Measurements from ENCODE around the gene FBF1.

Gene FBF1

GRCh38 chr17:75913537-75914210, 27.2 kb downstream of the FBF1 start:
- TF ChIP-seq TAF1 (IDR thresholded peaks at IDR 0.05; ENCODE audit: borderline replicate concordance, insufficient read depth, low read length) (no peak), FOXP2 (optimal IDR thresholded peaks at IDR 0.05; ENCODE audit: borderline replicate concordance, extremely low read depth, extremely low read length, insufficient read depth) (no peak), SIN3A (IDR thresholded peaks at IDR 0.05; ENCODE audit: borderline replicate concordance, insufficient read depth, low read length) (no peak), REST (IDR thresholded peaks at IDR 0.05; ENCODE audit: insufficient read depth in 1 of 2, low read depth in 2 of 2, low read length in 2 of 2) (no peak), POLR2AphosphoS5 (IDR thresholded peaks at IDR 0.05; ENCODE audit: low read depth, low read length) (no peak)

- TF ChIP-seq TAF1 (IDR thresholded peaks at IDR 0.05; ENCODE audit: borderline replicate concordance, insufficient read depth, low read length) (no peak), REST (IDR thresholded peaks at IDR 0.05; ENCODE audit: insufficient read depth in 1 of 2, low read depth in 2 of 2, low read length in 2 of 2) (no peak), FOXP2 (optimal IDR thresholded peaks at IDR 0.05; ENCODE audit: borderline replicate concordance, extremely low read depth, extremely low read length, insufficient read depth) (no peak), POLR2AphosphoS5 (IDR thresholded peaks at IDR 0.05; ENCODE audit: low read depth, low read length) (no peak), SIN3A (IDR thresholded peaks at IDR 0.05; ENCODE audit: borderline replicate concordance, insufficient read depth, low read length) (no peak)
Measured at GRCh38 chr17:75910699-75911098, 30.1 kb downstream of the FBF1 start.

- TF ChIP-seq FOXP2 (optimal IDR thresholded peaks at IDR 0.05; ENCODE audit: borderline replicate concordance, extremely low read depth, extremely low read length, insufficient read depth) (no peak), REST (IDR thresholded peaks at IDR 0.05; ENCODE audit: insufficient read depth in 1 of 2, low read depth in 2 of 2, low read length in 2 of 2) (no peak), TAF1 (IDR thresholded peaks at IDR 0.05; ENCODE audit: borderline replicate concordance, insufficient read depth, low read length) (no peak), POLR2AphosphoS5 (IDR thresholded peaks at IDR 0.05; ENCODE audit: low read depth, low read length) (no peak), SIN3A (IDR thresholded peaks at IDR 0.05; ENCODE audit: borderline replicate concordance, insufficient read depth, low read length) (no peak)
Measured at GRCh38 chr17:75909812-75910274, 31.0 kb downstream of the FBF1 start.

GRCh38 chr17:75909051-75909811, 31.6 kb downstream of the FBF1 start:
- TF ChIP-seq TAF1 (IDR thresholded peaks at IDR 0.05; ENCODE audit: borderline replicate concordance, insufficient read depth, low read length) (no peak), POLR2AphosphoS5 (IDR thresholded peaks at IDR 0.05; ENCODE audit: low read depth, low read length) (no peak), FOXP2 (optimal IDR thresholded peaks at IDR 0.05; ENCODE audit: borderline replicate concordance, extremely low read depth, extremely low read length, insufficient read depth) (no peak), REST (IDR thresholded peaks at IDR 0.05; ENCODE audit: insufficient read depth in 1 of 2, low read depth in 2 of 2, low read length in 2 of 2) (no peak), SIN3A (IDR thresholded peaks at IDR 0.05; ENCODE audit: borderline replicate concordance, insufficient read depth, low read length) (no peak)

Data from PFSK-1 (cell line).